ENCODE results near the gene CORO2B. TPM values are rescaled to one million over a fixed set of nuclear protein-coding genes. Genes with fewer than 3 reads are reported as not detected.

The CORO2B gene
- total RNA-seq, 1 donor from 2014 or later = 1.0 TPM

GRCh38 chr15:68733666-68734065, 154.9 kb downstream of the CORO2B start:
- Mint-ChIP-seq H3K27ac (no peak overlapping the region), H3K36me3 (no peaks in the 10 kb centered on the region), H3K9me3 (no peaks in the 10 kb centered on the region), H3K27me3 (ENCODE audit: insufficient read depth, low read depth) (peaks cover 5% of the 10 kb centered on the region), H3K4me3 (no peak overlapping the region), H3K4me1 (peaks cover 9% of the 10 kb centered on the region)
- Histone ChIP-seq H2AFZ (replicated peaks) (no peak overlapping the region), H3K4me1 (peaks cover 2% of the 10 kb centered on the region), H3K4me3 (no peak overlapping the region), H3K79me2 (ENCODE audit: low read depth) (no peaks in the 10 kb centered on the region), H3K9ac (no peak overlapping the region), H3K9me3 (ENCODE audit: low read depth) (no peaks in the 10 kb centered on the region), H3K27me3 (no peaks in the 10 kb centered on the region), H3K36me3 (no peaks in the 10 kb centered on the region), H3F3A (ENCODE audit: low read depth) (no peaks in the 10 kb centered on the region), H3K4me2 (no peak overlapping the region), H3K27ac (no peak overlapping the region), H4K20me1 (ENCODE audit: low read depth) (no peaks in the 10 kb centered on the region)
- TF ChIP-seq CTCF (IDR thresholded peaks at IDR 0.05) (no peak), EZH2phosphoT487 (IDR thresholded peaks at IDR 0.05) (no peak), EZH2 (IDR thresholded peaks at IDR 0.05) (no peak)
- no peak for DNase-seq (ENCODE audit: low spot score)

GRCh38 chr15:68734352-68734751, 155.6 kb downstream of the CORO2B start:
- Mint-ChIP-seq H3K27me3 (ENCODE audit: insufficient read depth, low read depth) (peaks cover 5% of the 10 kb centered on the region), H3K9me3 (no peaks in the 10 kb centered on the region), H3K36me3 (no peaks in the 10 kb centered on the region), H3K4me3 (no peak overlapping the region), H3K4me1 (peaks cover 9% of the 10 kb centered on the region), H3K27ac (no peak overlapping the region)
- Histone ChIP-seq H3K27ac (no peak overlapping the region), H3K4me2 (no peak overlapping the region), H3F3A (ENCODE audit: low read depth) (no peaks in the 10 kb centered on the region), H3K4me3 (no peak overlapping the region), H4K20me1 (ENCODE audit: low read depth) (no peaks in the 10 kb centered on the region), H3K4me1 (peaks cover 2% of the 10 kb centered on the region), H3K79me2 (ENCODE audit: low read depth) (no peaks in the 10 kb centered on the region), H3K36me3 (no peaks in the 10 kb centered on the region), H3K9me3 (ENCODE audit: low read depth) (no peaks in the 10 kb centered on the region), H3K9ac (no peak overlapping the region), H2AFZ (replicated peaks) (no peak overlapping the region), H3K27me3 (no peaks in the 10 kb centered on the region)
- TF ChIP-seq CTCF (IDR thresholded peaks at IDR 0.05) (no peak), EZH2phosphoT487 (IDR thresholded peaks at IDR 0.05) (no peak), EZH2 (IDR thresholded peaks at IDR 0.05) (no peak)
- DNase-seq (ENCODE audit: low spot score) = no peak

GRCh38 chr15:68734881-68735280, 156.1 kb downstream of the CORO2B start:
- DNase-seq (ENCODE audit: low spot score) = no peak
- no peak overlapping the region for H3K27ac ChIP-seq
- H2AFZ ChIP-seq (replicated peaks) = no peak overlapping the region
- Mint-ChIP-seq H3K4me1 (peaks cover 9% of the 10 kb centered on the region), H3K4me3 (no peak overlapping the region), H3K27me3 (ENCODE audit: insufficient read depth, low read depth) (peaks cover 5% of the 10 kb centered on the region), H3K36me3 (no peaks in the 10 kb centered on the region), H3K9me3 (no peaks in the 10 kb centered on the region), H3K27ac (no peak overlapping the region)
- no peak for TF ChIP-seq EZH2phosphoT487 (IDR thresholded peaks at IDR 0.05)
- TF ChIP-seq EZH2 (IDR thresholded peaks at IDR 0.05) = no peak
- TF ChIP-seq CTCF (IDR thresholded peaks at IDR 0.05) = no peak
- no peak overlapping the region for H3K4me3 ChIP-seq
- no peaks in the 10 kb centered on the region for H3F3A ChIP-seq (ENCODE audit: low read depth)
- H3K36me3 ChIP-seq = no peaks in the 10 kb centered on the region
- H3K79me2 ChIP-seq (ENCODE audit: low read depth) = no peaks in the 10 kb centered on the region
- H3K9ac ChIP-seq = no peak overlapping the region
- H4K20me1 ChIP-seq (ENCODE audit: low read depth) = no peaks in the 10 kb centered on the region
- no peak overlapping the region for H3K4me2 ChIP-seq
- no peaks in the 10 kb centered on the region for H3K27me3 ChIP-seq
- no peaks in the 10 kb centered on the region for H3K9me3 ChIP-seq (ENCODE audit: low read depth)
- peaks cover 2% of the 10 kb centered on the region for H3K4me1 ChIP-seq

Data from neural progenitor cell (in vitro differentiated cells).